Keratinocyte (primary cell): ENCODE measurements around the gene FAM53B.

Source experiments
- EZH2 ChIP-seq: IDR thresholded peaks from one replicate; pipeline ENCODE4 v1.6.1; 2012; ENCODE audit warnings: inconsistent platforms, mild to moderate bottlenecking, low read length, moderate library complexity
- TF ChIP-seq, protein P1 (sequence below), 3 experiments: IDR thresholded peaks in 1 of 3; conservative IDR thresholded peaks in 1 of 3; optimal IDR thresholded peaks in 1 of 3; 2 replicates in 2 of 3; 3 replicates in 1 of 3; pipeline versions ENCODE3 to v1.5.1; 2011; ENCODE audit warnings: low read length in 3 of 3, mild to moderate bottlenecking in 3 of 3, moderate library complexity in 2 of 3, control low read depth in 1 of 3, inconsistent platforms in 1 of 3; ENCODE audit not compliant: insufficient read depth in 2 of 3; ENCODE audit errors: extremely low read depth in 1 of 3

DNA sequence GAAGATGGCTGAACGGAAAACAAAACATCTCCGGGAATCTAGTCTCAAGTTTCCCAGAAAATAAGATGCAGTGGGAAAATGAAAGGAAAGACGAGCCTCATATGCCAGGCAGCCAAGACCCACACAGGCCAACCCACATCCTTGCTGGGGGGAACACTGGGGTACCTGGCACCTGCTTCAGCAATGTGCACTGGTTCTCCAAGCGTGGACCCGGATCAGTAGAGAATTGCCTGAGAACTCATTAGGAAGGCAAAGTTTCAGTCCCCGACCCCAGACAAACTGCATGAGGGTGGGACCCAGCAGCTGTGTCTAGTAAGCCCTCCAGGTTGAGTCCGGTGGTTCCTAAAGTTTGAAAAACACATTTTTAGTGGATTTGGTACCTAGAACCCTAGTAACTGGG is 18.4 kb downstream of the FAM53B start:
- TF ChIP-seq, protein P1, sequence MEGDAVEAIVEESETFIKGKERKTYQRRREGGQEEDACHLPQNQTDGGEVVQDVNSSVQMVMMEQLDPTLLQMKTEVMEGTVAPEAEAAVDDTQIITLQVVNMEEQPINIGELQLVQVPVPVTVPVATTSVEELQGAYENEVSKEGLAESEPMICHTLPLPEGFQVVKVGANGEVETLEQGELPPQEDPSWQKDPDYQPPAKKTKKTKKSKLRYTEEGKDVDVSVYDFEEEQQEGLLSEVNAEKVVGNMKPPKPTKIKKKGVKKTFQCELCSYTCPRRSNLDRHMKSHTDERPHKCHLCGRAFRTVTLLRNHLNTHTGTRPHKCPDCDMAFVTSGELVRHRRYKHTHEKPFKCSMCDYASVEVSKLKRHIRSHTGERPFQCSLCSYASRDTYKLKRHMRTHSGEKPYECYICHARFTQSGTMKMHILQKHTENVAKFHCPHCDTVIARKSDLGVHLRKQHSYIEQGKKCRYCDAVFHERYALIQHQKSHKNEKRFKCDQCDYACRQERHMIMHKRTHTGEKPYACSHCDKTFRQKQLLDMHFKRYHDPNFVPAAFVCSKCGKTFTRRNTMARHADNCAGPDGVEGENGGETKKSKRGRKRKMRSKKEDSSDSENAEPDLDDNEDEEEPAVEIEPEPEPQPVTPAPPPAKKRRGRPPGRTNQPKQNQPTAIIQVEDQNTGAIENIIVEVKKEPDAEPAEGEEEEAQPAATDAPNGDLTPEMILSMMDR (optimal IDR thresholded peaks at IDR 0.05 in 1 of 3, IDR thresholded peaks at IDR 0.05 in 1 of 3, conservative IDR thresholded peaks at IDR 0.05 in 1 of 3; ENCODE audit: extremely low read depth in 1 of 3, insufficient read depth in 2 of 3, low read length in 3 of 3), result no peak
- no peak for TF ChIP-seq EZH2
